GM23338 (cell line): ENCODE results near the gene CLIC3. TPM values are rescaled to one million over a fixed set of nuclear protein-coding genes. Genes with fewer than 3 reads are reported as not detected.

ENCODE experiments used
- ATAC-seq: fragments of 200-7000 bp; cut with Tn5 transposase; 3 replicates; pipeline ENCODE4 v1.9.1; 2020
- DNase-seq: peaks from one replicate; pipeline ENCODE4 v3.0.0-alpha.2; 2015; ENCODE audit warnings: low spot score
- H2AFZ ChIP-seq: fragments of 200-600 bp; sonication (generic); 2 replicates; pipeline ENCODE4 v1.8.0; 2016; ENCODE audit warnings: antibody characterized with exemption, mild to moderate bottlenecking, moderate library complexity
- H3F3A ChIP-seq: fragments of 200-600 bp; sonication (generic); replicated peaks from 2 replicates; pipeline ENCODE4 v1.8.0; 2017; ENCODE audit warnings: antibody characterized with exemption, mixed run types, low read depth
- H3K27ac ChIP-seq: fragments of 200-600 bp; sonication (generic); 2 replicates; pipeline ENCODE4 v1.6.1; 2016; ENCODE audit warnings: low read depth
- H3K27me3 ChIP-seq: fragments of 200-600 bp; sonication (generic); 2 replicates; pipeline ENCODE4 v1.8.0; 2016; ENCODE audit warnings: mild to moderate bottlenecking, mixed run types, moderate library complexity; ENCODE audit not compliant: insufficient read depth
- H3K36me3 ChIP-seq: fragments of 200-600 bp; sonication (generic); 2 replicates; pipeline ENCODE4 v1.8.0; 2016; ENCODE audit warnings: mild to moderate bottlenecking; ENCODE audit not compliant: insufficient read depth
- H3K4me1 ChIP-seq: fragments of 200-600 bp; sonication (generic); 2 replicates; pipeline ENCODE4 v1.8.0; 2016; ENCODE audit warnings: mild to moderate bottlenecking, moderate library complexity; ENCODE audit not compliant: insufficient read depth
- H3K4me2 ChIP-seq: fragments of 200-600 bp; sonication (generic); 2 replicates; pipeline ENCODE4 v1.7.1; 2017; ENCODE audit warnings: mixed run types
- H3K4me3 ChIP-seq: fragments of 200-600 bp; sonication (generic); 2 replicates; pipeline ENCODE4 v1.6.1; 2016; ENCODE audit warnings: mixed run types
- H3K79me2 ChIP-seq: fragments of 200-600 bp; sonication (generic); replicated peaks from 2 replicates; pipeline ENCODE4 v1.8.0; 2017; ENCODE audit warnings: mild to moderate bottlenecking; ENCODE audit not compliant: insufficient read depth
- H3K9me2 ChIP-seq: fragments of 200-600 bp; sonication (generic); 2 replicates; pipeline ENCODE4 v1.8.0; 2017; ENCODE audit not compliant: insufficient read depth
- H4K20me1 ChIP-seq: fragments of 200-600 bp; sonication (generic); replicated peaks from 2 replicates; pipeline ENCODE4 v1.8.0; 2017; ENCODE audit warnings: mild to moderate bottlenecking; ENCODE audit not compliant: insufficient read depth
- H3K27ac Mint-ChIP-seq: 2 replicates; pipeline ENCODE4 v1.8.0; 2020; ENCODE audit warnings: inconsistent platforms, mild to moderate bottlenecking, moderate library complexity, mixed read lengths
- H3K27me3 Mint-ChIP-seq: 3 replicates; pipeline ENCODE4 v1.8.0; 2022; ENCODE audit warnings: low read depth, mild to moderate bottlenecking, moderate library complexity, mixed read lengths, inconsistent platforms; ENCODE audit not compliant: insufficient read depth, poor library complexity
- H3K36me3 Mint-ChIP-seq: 3 replicates; pipeline ENCODE4 v1.8.0; 2021; ENCODE audit warnings: low read depth, mild to moderate bottlenecking, inconsistent platforms, moderate library complexity, mixed read lengths
- H3K4me1 Mint-ChIP-seq: 3 replicates; pipeline ENCODE4 v1.8.0; 2020; ENCODE audit warnings: mild to moderate bottlenecking, inconsistent platforms, mixed read lengths
- H3K4me3 Mint-ChIP-seq: 3 replicates; pipeline ENCODE4 v1.8.0; 2021; ENCODE audit warnings: moderate library complexity, mild to moderate bottlenecking, inconsistent platforms, mixed read lengths
- H3K9me3 Mint-ChIP-seq: 3 replicates; pipeline ENCODE4 v1.8.0; 2020; ENCODE audit warnings: moderate library complexity, mild to moderate bottlenecking, inconsistent platforms, mixed read lengths
- CREB1 ChIP-seq: fragments of 250-450 bp; sonication (Bioruptor Pico); IDR thresholded peaks from 2 replicates; pipeline ENCODE4 v1.5.0; 2020; ENCODE audit warnings: low read depth, mild to moderate bottlenecking, moderate library complexity
- CTCF ChIP-seq, 2 experiments: fragments of 200-600 bp in 1 of 2; sonication (generic) in 1 of 2; conservative IDR thresholded peaks; 2 replicates each; pipeline versions ENCODE4 v1.5.1 to v1.6.1; 2016 to 2017; ENCODE audit warnings: antibody characterized with exemption in 2 of 2, low read depth in 2 of 2, mild to moderate bottlenecking in 2 of 2, moderate library complexity in 1 of 2
- ETS1 ChIP-seq: IDR thresholded peaks from 2 replicates; pipeline ENCODE4 v1.6.1; 2016; ENCODE audit warnings: antibody characterized with exemption
- EZH2 ChIP-seq: fragments of 200-600 bp; sonication (generic); IDR thresholded peaks from one replicate; pipeline ENCODE4 v1.8.0; 2017; ENCODE audit warnings: antibody characterized with exemption, mild to moderate bottlenecking, low read depth; ENCODE audit not compliant: unreplicated experiment
- EZH2phosphoT487 ChIP-seq: fragments of 200-600 bp; sonication (generic); IDR thresholded peaks from one replicate; pipeline ENCODE4 v1.8.1; 2018; ENCODE audit warnings: antibody characterized with exemption; ENCODE audit not compliant: unreplicated experiment
- JUNB ChIP-seq: IDR thresholded peaks from one replicate; pipeline ENCODE4 v1.6.1; 2016; ENCODE audit warnings: antibody characterized with exemption; ENCODE audit not compliant: unreplicated experiment
- NANOG ChIP-seq: IDR thresholded peaks from 2 replicates; pipeline ENCODE4 v1.6.1; 2016; ENCODE audit warnings: antibody characterized with exemption, borderline replicate concordance
- POLR2AphosphoS5 ChIP-seq: IDR thresholded peaks from 2 replicates; pipeline ENCODE4 v1.6.1; 2016; ENCODE audit warnings: antibody characterized with exemption, low read depth
- REST ChIP-seq: IDR thresholded peaks from one replicate; pipeline ENCODE4 v1.6.1; 2018; ENCODE audit warnings: antibody characterized with exemption; ENCODE audit not compliant: unreplicated experiment
- STAT1 ChIP-seq: IDR thresholded peaks from one replicate; pipeline ENCODE4 v1.6.1; 2016; ENCODE audit warnings: antibody characterized with exemption; ENCODE audit not compliant: unreplicated experiment
- ZNF114 ChIP-seq: fragments of 250-450 bp; sonication (Bioruptor Pico); IDR thresholded peaks from 2 replicates; pipeline ENCODE4 v1.5.0; 2020; ENCODE audit warnings: mild to moderate bottlenecking, moderate library complexity
- ZNF331 ChIP-seq: fragments of 250-450 bp; sonication (Bioruptor Pico); IDR thresholded peaks from 2 replicates; pipeline ENCODE4 v1.5.0; 2020; ENCODE audit warnings: low read depth, mild to moderate bottlenecking, moderate library complexity
- ZNF462 ChIP-seq: fragments of 250-450 bp; sonication (Bioruptor Pico); IDR thresholded peaks from 2 replicates; pipeline ENCODE4 v1.5.0; 2020; ENCODE audit warnings: mild to moderate bottlenecking, moderate library complexity
- polyA plus RNA-seq: library from polyadenylated mRNA; unstranded; fragments of >200 nt; fragmentation: Nextera tagmentation; extraction: Ambion mirVana; gene quantifications from 2 replicates; pipeline ENCODE4 v1.2.1, GENCODE V29; 2016
- total RNA-seq: library from RNA; depleted of rRNA; stranded (reverse); fragments of >200 nt; shearing (Covaris generic); gene quantifications from 2 replicates; pipeline ENCODE4 v1.2.3, GENCODE V29; 2014

The CLIC3 gene
- total and polyA plus RNA-seq, 2 experiments from 2014 or later, result 0.53 to 0.56 TPM

- TF ChIP-seq CREB1 (CRISPR knock-in tag) (no peak), CTCF (conservative IDR thresholded peaks at IDR 0.05; ENCODE audit: low read depth in 2 of 2) (0 out of 4 replicates have a peak, but pooled peaks of 1 of the 2 experiments have one; percentile 13), ZNF462 (CRISPR knock-in tag) (no peak), JUNB (no peak), REST (peak; percentile 14), STAT1 (peak; percentile 86), NANOG (no peak), EZH2phosphoT487 (no peak), ZNF114 (no peak), EZH2 (no peak), ZNF331 (CRISPR knock-in tag) (no peak), ETS1 (no peak), POLR2AphosphoS5 (no peak; the same call in 1 of the 2 replicates)
- Mint-ChIP-seq H3K27ac (no peak overlapping the region), H3K4me3 (no peak overlapping the region; the same call in 2 of the 3 replicates), H3K9me3 (no peaks in the 10 kb centered on the region), H3K36me3 (no peaks in the 10 kb centered on the region), H3K27me3 (peaks cover 15% of the 10 kb centered on the region), H3K4me1 (no peaks in the 10 kb centered on the region; the same call in 2 of the 3 replicates)
- Histone ChIP-seq H3K9me2 (no peaks in the 10 kb centered on the region), H3F3A (0 out of 2 replicates have a peak, but pooled peaks cover 3% of the 10 kb centered on the region), H3K27ac (no peak overlapping the region), H2AFZ (no peak overlapping the region), H3K4me3 (no peak overlapping the region), H3K4me2 (no peak overlapping the region), H3K27me3 (peaks cover 6% of the 10 kb centered on the region), H3K36me3 (no peaks in the 10 kb centered on the region), H4K20me1 (no peaks in the 10 kb centered on the region), H3K4me1 (peaks cover 4% of the 10 kb centered on the region; the same call in 1 of the 2 replicates), H3K79me2 (no peaks in the 10 kb centered on the region)
- ATAC-seq, result peak; percentile 90
- DNase-seq, result peak; percentile 98
Measured at GRCh38 chr9:137021979-137022661, 25.8 kb upstream of the CLIC3 start.
